Measurements from ENCODE around the gene MRGPRF.

The MRGPRF gene

DNA sequence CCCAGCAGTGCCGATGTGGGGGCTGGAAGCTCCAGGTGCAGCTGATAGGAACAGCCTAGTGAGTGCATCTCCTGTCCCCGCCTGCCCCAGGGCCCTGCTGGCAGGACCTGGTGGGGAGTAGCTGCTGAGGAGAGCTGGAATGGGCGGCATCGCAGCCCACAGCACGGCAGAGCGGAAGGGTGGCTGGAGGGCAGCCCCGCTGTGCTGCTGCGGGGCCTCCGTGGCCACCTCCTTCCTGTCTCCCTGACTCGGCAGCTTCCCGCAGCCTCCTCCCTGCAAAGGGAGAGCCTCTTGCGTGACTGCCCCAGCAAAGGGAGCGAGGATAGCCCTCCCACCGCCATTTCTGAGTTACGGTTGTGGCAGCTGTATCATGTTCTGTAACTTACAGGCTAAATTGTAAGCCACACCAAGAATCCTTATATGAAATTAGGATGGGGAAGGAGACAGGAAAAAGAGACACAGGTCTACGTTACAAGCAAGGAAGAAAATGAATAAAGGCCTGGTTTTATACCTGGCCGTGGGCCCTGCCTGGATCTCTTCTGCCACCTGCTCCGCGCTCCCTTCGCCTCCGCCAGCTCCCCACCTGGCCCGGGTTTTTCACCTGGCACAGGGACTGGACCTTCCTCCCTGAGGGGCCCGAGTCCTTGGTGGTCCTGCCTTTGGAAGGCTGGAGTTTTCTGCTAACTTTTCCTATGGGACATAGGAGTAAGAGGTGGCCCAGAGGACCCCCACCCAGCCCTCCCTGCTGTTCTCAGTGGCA lies 45.6 kb upstream of the MRGPRF start:
- Histone ChIP-seq H3K27me3 (ENCODE audit: insufficient read depth, low read length, poor library complexity) (no peaks in the 10 kb centered on the region), H3K4me2 (ENCODE audit: insufficient read depth, low read length) (no peak overlapping the region), H3K79me2 (ENCODE audit: insufficient read depth, low read length) (0 out of 2 replicates have a peak, but pooled peaks cover 3% of the 10 kb centered on the region), H3K36me3 (ENCODE audit: insufficient read depth, low read length) (peaks cover 32% of the 10 kb centered on the region), H3K4me1 (ENCODE audit: insufficient read depth, low read length) (no peaks in the 10 kb centered on the region), H2AFZ (ENCODE audit: low read depth, low read length) (no peak overlapping the region), H3K9ac (ENCODE audit: low read depth, low read length) (no peak overlapping the region), H3K9me3 (ENCODE audit: insufficient read depth, low read length, severe bottlenecking) (no peaks in the 10 kb centered on the region), H3K4me3 (ENCODE audit: low read depth in 1 of 2, low read length in 2 of 2) (no peak overlapping the region), H4K20me1 (ENCODE audit: insufficient read depth, low read length) (peaks cover 54% of the 10 kb centered on the region), H3K27ac (ENCODE audit: low read length) (no peak overlapping the region)
- ATAC-seq (ENCODE audit: insufficient read depth, low read depth) (no peak), DNase-seq (no peak)
- TF ChIP-seq CTCF (IDR thresholded peaks at IDR 0.05; ENCODE audit: borderline replicate concordance, extremely low read depth, low read length, poor library complexity, severe bottlenecking): no peak
- TF ChIP-seq EZH2 (IDR thresholded peaks at IDR 0.05; ENCODE audit: borderline replicate concordance, low read depth, low read length, severe bottlenecking): no peak

- Histone ChIP-seq H3K27me3 (ENCODE audit: insufficient read depth, low read length, poor library complexity) (no peaks in the 10 kb centered on the region), H3K4me1 (ENCODE audit: insufficient read depth, low read length) (no peaks in the 10 kb centered on the region), H3K36me3 (ENCODE audit: insufficient read depth, low read length) (peaks cover 29% of the 10 kb centered on the region), H3K9me3 (ENCODE audit: insufficient read depth, low read length, severe bottlenecking) (no peaks in the 10 kb centered on the region), H3K4me3 (ENCODE audit: low read depth in 1 of 2, low read length in 2 of 2) (no peak overlapping the region), H4K20me1 (ENCODE audit: insufficient read depth, low read length) (peaks cover 63% of the 10 kb centered on the region), H3K79me2 (ENCODE audit: insufficient read depth, low read length) (peaks cover 11% of the 10 kb centered on the region; the same call in 1 of the 2 replicates), H2AFZ (ENCODE audit: low read depth, low read length) (no peak overlapping the region), H3K4me2 (ENCODE audit: insufficient read depth, low read length) (no peak overlapping the region), H3K9ac (ENCODE audit: low read depth, low read length) (no peak overlapping the region), H3K27ac (ENCODE audit: low read length) (no peak overlapping the region)
- ATAC-seq (ENCODE audit: insufficient read depth, low read depth) (no peak), DNase-seq (no peak)
- no peak for TF ChIP-seq CTCF (IDR thresholded peaks at IDR 0.05; ENCODE audit: borderline replicate concordance, extremely low read depth, low read length, poor library complexity, severe bottlenecking)
- no peak for TF ChIP-seq EZH2 (IDR thresholded peaks at IDR 0.05; ENCODE audit: borderline replicate concordance, low read depth, low read length, severe bottlenecking)
These were observed 44.8 kb upstream of the MRGPRF start for GRCh38 chr11:69057801-69058200.

GRCh38 chr11:69057236-69057635 lies 44.2 kb upstream of the MRGPRF start:
- Histone ChIP-seq H3K79me2 (ENCODE audit: insufficient read depth, low read length) (peaks cover 16% of the 10 kb centered on the region), H3K4me2 (ENCODE audit: insufficient read depth, low read length) (no peak overlapping the region), H4K20me1 (ENCODE audit: insufficient read depth, low read length) (peaks cover 66% of the 10 kb centered on the region), H3K36me3 (ENCODE audit: insufficient read depth, low read length) (peaks cover 25% of the 10 kb centered on the region), H3K9me3 (ENCODE audit: insufficient read depth, low read length, severe bottlenecking) (no peaks in the 10 kb centered on the region), H3K9ac (ENCODE audit: low read depth, low read length) (no peak overlapping the region), H3K27ac (ENCODE audit: low read length) (no peak overlapping the region), H3K4me1 (ENCODE audit: insufficient read depth, low read length) (no peaks in the 10 kb centered on the region), H3K27me3 (ENCODE audit: insufficient read depth, low read length, poor library complexity) (no peaks in the 10 kb centered on the region), H3K4me3 (ENCODE audit: low read depth in 1 of 2, low read length in 2 of 2) (no peak overlapping the region), H2AFZ (ENCODE audit: low read depth, low read length) (no peak overlapping the region)
- TF ChIP-seq EZH2 (IDR thresholded peaks at IDR 0.05; ENCODE audit: borderline replicate concordance, low read depth, low read length, severe bottlenecking): no peak
- TF ChIP-seq CTCF (IDR thresholded peaks at IDR 0.05; ENCODE audit: borderline replicate concordance, extremely low read depth, low read length, poor library complexity, severe bottlenecking): no peak
- no peak for DNase-seq
- no peak for ATAC-seq (ENCODE audit: insufficient read depth, low read depth)
